Transverse colon (tissue), 4 donors: ENCODE measurements around the gene PSMD11. TPM values are rescaled to one million over a fixed set of nuclear protein-coding genes. Genes with fewer than 3 reads are reported as not detected.

ENCODE experiments used
- DNase-seq: peaks from one replicate; pipeline ENCODE4 v3.0.0-alpha.2; 2019
- H3K27ac ChIP-seq, 4 donors: fragments of 200-600 bp; sonication (generic); 2 replicates each; pipeline ENCODE4 v1.5.1; 2016 to 2018; ENCODE audit warnings: inconsistent platforms in 4 of 4
- H3K27me3 ChIP-seq: fragments of 200-600 bp; sonication (generic); 2 replicates; pipeline ENCODE4 v1.5.1; 2017; ENCODE audit warnings: inconsistent platforms
- H3K36me3 ChIP-seq, 4 donors: fragments of 200-600 bp; sonication (generic); 2 replicates each; pipeline ENCODE4 v1.5.1; 2017 to 2019; ENCODE audit warnings: inconsistent platforms in 4 of 4
- H3K4me1 ChIP-seq, 4 donors: fragments of 200-600 bp; sonication (generic); 2 replicates each; pipeline ENCODE4 v1.5.1; 2017 to 2020; ENCODE audit warnings: inconsistent platforms in 4 of 4
- H3K4me3 ChIP-seq, 4 donors: fragments of 200-600 bp; sonication (generic); 1 replicate in 1 of 4; 2 replicates in 3 of 4; pipeline versions ENCODE4 v1.5.1 to v1.6.1; 2017 to 2019; ENCODE audit warnings: inconsistent platforms in 4 of 4
- H3K9me3 ChIP-seq, 2 donors: fragments of 200-600 bp; sonication (generic); 2 replicates each; pipeline ENCODE4 v1.5.1; 2017 to 2019; ENCODE audit warnings: inconsistent platforms in 2 of 2
- CTCF ChIP-seq, 5 experiments: fragments of 200-600 bp in 3 of 5; fragments of 450-650 bp in 2 of 5; sonication (generic) in 3 of 5; IDR thresholded peaks; 1 replicate in 2 of 5; 2 replicates in 3 of 5; pipeline ENCODE4 v1.5.1; 2016 to 2017; ENCODE audit warnings: antibody characterized with exemption in 5 of 5, inconsistent platforms in 3 of 5, mild to moderate bottlenecking in 2 of 5, moderate library complexity in 1 of 5
- EP300 ChIP-seq: sonication (generic); formaldehyde crosslinking; IDR thresholded peaks from one replicate; pipeline ENCODE4 v1.6.1; 2017; ENCODE audit warnings: antibody characterized with exemption, low read depth
- POLR2A ChIP-seq: fragments of 450-650 bp; IDR thresholded peaks from one replicate; pipeline ENCODE4 v1.6.1; 2016; ENCODE audit warnings: antibody characterized with exemption, mild to moderate bottlenecking, moderate library complexity
- POLR2AphosphoS5 ChIP-seq, 3 donors: sonication (generic); formaldehyde crosslinking; IDR thresholded peaks; one replicate each; pipeline ENCODE4 v1.6.1; 2016; ENCODE audit warnings: antibody characterized with exemption in 3 of 3
- WGBS, 2 donors: methylation state at CpG; one replicate each; pipeline ENCODE4 v1.1.5; 2018; ENCODE audit warnings: low coverage in 1 of 2; 5-methylcytosine and 5-hydroxymethylcytosine counted together
- in situ Hi-C, 4 donors: fragments of 200-750 bp; cut with MboI; loops; one replicate each; pipeline versions ENCODE4 v1.15.0 to v1.15.1; 2017; ENCODE audit warnings: low sequenced_read_pairs in 3 of 4, low pct_ligation_motif_present in 1 of 4, low pct_unique_long_range_greater_than_20kb in 1 of 4
- intact Hi-C: fragments of 100-400 bp; cut with DNase I; formaldehyde crosslinking; loops from one replicate; pipeline ENCODE4 v1.15.1; 2023; ENCODE audit warnings: low total_unique reads
- total RNA-seq, 4 donors: library from RNA; depleted of rRNA; stranded (reverse); fragments of >200 nt; gene quantifications; one replicate each; pipeline ENCODE4 v1.1.0, GENCODE V29; 2016

The PSMD11 gene
- total RNA-seq, 4 donors from 2014 or later = 20.9 to 238 (median 62.3) TPM

- TF ChIP-seq CTCF (IDR thresholded peaks at IDR 0.05) = peak in 3 of 5 experiments; percentile 86 to 88 (median 88)
- no peak for TF ChIP-seq POLR2A
- WGBS, 2 donors = 13% methylated on average over 29 of the region's 29 CpGs; no CpG with 5 or more reads in 1 of the 2 donors
- in situ Hi-C loops = no loop called here
- Histone ChIP-seq H3K9me3 (no peaks in the 10 kb centered on the region), H3K27ac (peak overlapping the region in 3 of 4 donors; percentile 34 to 89 (median 89)), H3K4me1 (peaks cover 8 to 27% (median 18%) of the 10 kb centered on the region in 4 donors), H3K36me3 (peaks cover 0 to 9% (median 2%) of the 10 kb centered on the region in 4 donors), H3K4me3 (peak overlapping the region; percentile 26 to 93 (median 78)), H3K27me3 (no peaks in the 10 kb centered on the region)
- intact Hi-C loops = no loop called here
- no peak for DNase-seq
Observed at GRCh38 chr17:32443827-32444300, 446 bp upstream of the PSMD11 start.

GRCh38 chr17:32445074-32445415 is 735 bp downstream of the PSMD11 start:
- intact Hi-C loops = no loop called here
- Histone ChIP-seq H3K9me3 (no peaks in the 10 kb centered on the region), H3K27ac (peak overlapping the region; percentile 76 to 89 (median 86)), H3K4me1 (peaks cover 8 to 27% (median 18%) of the 10 kb centered on the region in 4 donors), H3K4me3 (peak overlapping the region; percentile 65 to 93 (median 84)), H3K36me3 (peaks cover 0 to 13% (median 6%) of the 10 kb centered on the region in 4 donors), H3K27me3 (no peaks in the 10 kb centered on the region)
- 0 to 1% methylated on average over 4 to 14 of the region's 14 CpGs for WGBS, 2 donors
- DNase-seq = peak; percentile 51
- TF ChIP-seq EP300 = no peak
- TF ChIP-seq POLR2AphosphoS5 (IDR thresholded peaks at IDR 0.05) = peak in 2 of 3 donors; percentile 32 to 42
- TF ChIP-seq POLR2A = peak; percentile 15
- TF ChIP-seq CTCF (IDR thresholded peaks at IDR 0.05) = peak in 1 of 5 experiments; percentile 8
- in situ Hi-C loops = no loop called here

- 15 to 23% methylated on average over 6 of the region's 6 CpGs for WGBS, 2 donors
- H3K27ac ChIP-seq = peak overlapping the region; percentile 76 to 89 (median 86)
- intact Hi-C loops (no loop called here), in situ Hi-C loops (no loop called here)
- TF ChIP-seq POLR2AphosphoS5 (IDR thresholded peaks at IDR 0.05) = no peak
- TF ChIP-seq POLR2A = no peak
- TF ChIP-seq CTCF (IDR thresholded peaks at IDR 0.05) = no peak
- no peak for TF ChIP-seq EP300
- H3K4me1 ChIP-seq = peaks cover 8 to 28% (median 18%) of the 10 kb centered on the region in 4 donors
- no peaks in the 10 kb centered on the region for H3K27me3 ChIP-seq
- peaks cover 0 to 13% (median 6%) of the 10 kb centered on the region in 4 donors for H3K36me3 ChIP-seq
- H3K4me3 ChIP-seq = peak overlapping the region; percentile 12 to 93 (median 78)
- DNase-seq = no peak
- no peaks in the 10 kb centered on the region for H3K9me3 ChIP-seq
Observed at GRCh38 chr17:32445497-32445896, 1.2 kb downstream of the PSMD11 start.

- Histone ChIP-seq H3K36me3 (peaks cover 0 to 13% (median 6%) of the 10 kb centered on the region in 4 donors), H3K27ac (no peak overlapping the region), H3K4me1 (peaks cover 8 to 33% (median 20%) of the 10 kb centered on the region in 4 donors), H3K27me3 (no peaks in the 10 kb centered on the region), H3K4me3 (peak overlapping the region in 1 of 4 donors; percentile 91), H3K9me3 (no peaks in the 10 kb centered on the region)
- TF ChIP-seq CTCF (IDR thresholded peaks at IDR 0.05) (no peak), POLR2A (no peak), EP300 (no peak), POLR2AphosphoS5 (IDR thresholded peaks at IDR 0.05) (no peak)
- WGBS, 2 donors = 57 to 60% methylated on average over 2 of the region's 2 CpGs
- no peak for DNase-seq
- intact Hi-C loops = no loop called here
- in situ Hi-C loops = no loop called here
Observed at GRCh38 chr17:32445971-32446370, 1.7 kb downstream of the PSMD11 start.
